Measurements from ENCODE around the gene GLB1L2. TPM values are rescaled to one million over a fixed set of nuclear protein-coding genes. Genes with fewer than 3 reads are reported as not detected.

The GLB1L2 gene
- total and polyA plus RNA-seq, 12 donors = 0.11 to 0.72 (median 0.30) TPM

DNA sequence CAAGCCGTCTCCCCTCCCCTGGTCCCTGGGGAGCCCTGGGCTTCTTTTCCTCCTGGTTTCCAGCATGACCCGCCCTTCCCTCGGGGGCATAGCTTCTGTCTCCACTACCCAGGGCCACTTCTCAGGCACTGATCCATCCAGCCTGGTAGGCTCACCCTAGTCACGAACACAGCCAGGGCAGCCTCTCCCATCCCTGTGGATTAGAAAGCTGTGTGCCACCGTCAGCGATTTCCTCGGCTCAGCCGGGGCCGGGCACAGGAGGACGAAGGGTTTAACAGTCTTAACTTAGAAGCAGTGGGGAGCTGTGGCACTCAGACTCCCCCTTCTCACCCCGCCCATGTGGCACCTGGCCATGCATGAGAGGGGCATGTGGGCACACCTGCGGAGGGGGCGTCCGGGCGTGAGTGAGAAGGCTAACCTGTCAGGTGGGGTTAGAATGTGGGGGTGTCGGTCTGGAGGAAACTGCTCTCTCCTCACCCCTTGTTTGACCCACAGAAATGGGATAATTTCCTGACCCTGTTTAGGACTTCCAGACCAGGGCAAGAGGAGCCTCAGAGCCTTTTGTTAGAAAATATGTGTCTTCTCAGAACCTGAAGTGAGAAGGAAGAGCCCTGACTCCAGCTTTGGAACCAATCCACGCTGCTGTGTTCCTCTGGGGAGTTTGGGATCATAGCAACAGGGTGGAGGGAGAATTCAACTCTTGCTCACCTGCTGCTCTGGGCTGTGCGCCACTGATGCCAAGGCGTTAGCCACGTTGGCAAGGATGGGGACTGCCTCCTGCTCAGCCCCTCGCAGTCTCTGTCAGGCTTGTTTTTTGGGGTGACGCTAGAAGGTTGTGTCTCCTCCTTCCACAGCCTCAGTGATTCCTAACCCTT lies 14.6 kb downstream of the GLB1L2 start:
- intact Hi-C loops (cut with DNase I) = no loop called here
- ATAC-seq (no peak), DNase-seq (no peak)
- peaks cover 0 to 31% (median 20%) of the 10 kb centered on the region in 7 donors for H3K27me3 ChIP-seq
- no peaks in the 10 kb centered on the region for H3K4me1 ChIP-seq
- no peak for TF ChIP-seq CTCF (IDR thresholded peaks at IDR 0.05)
- H3K4me3 ChIP-seq = no peak overlapping the region
- 77 to 79% methylated on average over 22 of the region's 22 CpGs for WGBS, 2 donors
- H3K27ac ChIP-seq = no peak overlapping the region
- H3K9me3 ChIP-seq = peaks cover 0 to 2% (median 0%) of the 10 kb centered on the region in 11 donors
- no peaks in the 10 kb centered on the region for H3K36me3 ChIP-seq

- no peak overlapping the region for H3K27ac ChIP-seq
- intact Hi-C loops (cut with DNase I) = no loop called here
- no peak for TF ChIP-seq CTCF (IDR thresholded peaks at IDR 0.05)
- no peak overlapping the region for H3K4me3 ChIP-seq
- H3K9me3 ChIP-seq = peaks cover 0 to 2% (median 0%) of the 10 kb centered on the region in 11 donors
- ATAC-seq (no peak), DNase-seq (no peak)
- no peaks in the 10 kb centered on the region for H3K4me1 ChIP-seq
- WGBS, 2 donors = 69 to 74% methylated on average over 5 of the region's 5 CpGs
- peaks cover 0 to 29% (median 15%) of the 10 kb centered on the region in 7 donors for H3K27me3 ChIP-seq
- H3K36me3 ChIP-seq = no peaks in the 10 kb centered on the region
Measured at GRCh38 chr11:134346976-134347350, 15.2 kb downstream of the GLB1L2 start.

- ATAC-seq (peak in 1 of 8 donors; percentile 27), DNase-seq (no peak)
- Histone ChIP-seq H3K9me3 (peaks cover 0 to 2% (median 0%) of the 10 kb centered on the region in 11 donors), H3K4me1 (no peaks in the 10 kb centered on the region), H3K36me3 (no peaks in the 10 kb centered on the region), H3K27ac (no peak overlapping the region), H3K4me3 (no peak overlapping the region), H3K27me3 (peaks cover 0 to 32% (median 11%) of the 10 kb centered on the region in 7 donors)
- no peak for TF ChIP-seq CTCF (IDR thresholded peaks at IDR 0.05)
- intact Hi-C loops (cut with DNase I) = no loop called here
- WGBS, 2 donors = 78 to 86% methylated on average over 10 of the region's 10 CpGs
Measured at GRCh38 chr11:134347441-134347840, 15.7 kb downstream of the GLB1L2 start.

DNA sequence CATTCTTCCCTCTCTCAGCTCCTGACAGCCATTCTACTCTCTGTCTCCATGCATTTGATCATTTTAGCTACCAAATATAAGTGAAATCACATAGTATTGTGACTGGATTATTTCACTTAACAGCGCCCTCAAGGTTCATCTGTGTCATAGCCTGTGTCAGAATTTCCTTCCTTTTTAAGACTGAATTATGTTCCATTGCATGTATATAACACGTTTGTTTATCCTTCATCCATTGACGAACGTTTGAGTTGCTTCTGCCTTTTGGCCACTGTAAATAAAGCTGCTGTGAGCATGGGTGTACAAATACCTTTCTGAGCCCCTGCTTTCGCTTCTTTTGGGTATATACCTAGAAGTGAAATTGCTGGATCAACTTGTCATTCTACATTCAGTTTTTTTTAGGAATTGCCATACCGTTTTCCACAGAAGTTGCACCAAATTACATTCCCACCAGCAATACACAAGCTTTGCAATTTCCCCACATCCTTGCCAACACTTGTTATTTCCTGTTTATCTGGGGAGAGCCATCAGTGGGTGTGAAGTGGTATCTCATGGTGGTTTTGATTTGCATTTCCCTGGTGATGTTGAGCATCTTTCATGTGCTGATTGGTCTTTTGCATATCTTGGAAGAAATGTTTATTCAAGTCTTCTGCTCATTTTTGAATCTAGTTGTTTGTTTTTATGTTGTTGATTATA lies 17.5 kb downstream of the GLB1L2 start:
- intact Hi-C loops (cut with DNase I) = no loop called here
- Histone ChIP-seq H3K4me1 (no peaks in the 10 kb centered on the region), H3K4me3 (no peak overlapping the region), H3K27me3 (peaks cover 0 to 23% (median 0%) of the 10 kb centered on the region in 7 donors), H3K9me3 (peaks cover 0 to 11% (median 0%) of the 10 kb centered on the region in 11 donors), H3K27ac (no peak overlapping the region), H3K36me3 (no peaks in the 10 kb centered on the region)
- TF ChIP-seq CTCF (IDR thresholded peaks at IDR 0.05) = no peak
- no peak for DNase-seq
- WGBS, 2 donors = 49 to 56% methylated on average over 6 of the region's 6 CpGs
- ATAC-seq = no peak

Data from heart right ventricle (tissue), 16 donors.